Kidney glomerular epithelial cell (primary cell): ENCODE measurements around the gene CRELD2.

ENCODE experiments used
- DNase-seq: peaks from one replicate; lab custom pipeline; 2025; lab: John Stamatoyannopoulos, UW

The CRELD2 gene

DNA sequence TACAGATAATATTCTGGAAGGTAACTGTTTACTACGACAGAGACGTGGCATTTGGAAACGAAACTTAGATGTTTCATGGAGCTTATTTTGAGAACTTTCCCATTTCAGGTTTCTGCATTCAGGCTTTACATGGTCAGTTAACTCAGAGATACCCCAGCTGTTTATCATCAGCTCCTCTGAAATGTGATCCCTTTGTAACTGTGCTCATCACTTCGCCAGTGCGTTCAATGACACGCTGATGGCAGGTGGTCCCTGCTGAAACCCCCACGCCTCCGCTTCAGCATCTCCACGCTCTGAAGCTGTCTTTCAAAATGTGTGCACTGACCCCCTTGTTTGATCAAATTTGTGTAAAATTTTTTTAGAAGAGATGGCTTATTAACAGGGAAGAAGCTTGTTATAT, 30.7 kb upstream of the CRELD2 start:
- no peak for DNase-seq

DNA sequence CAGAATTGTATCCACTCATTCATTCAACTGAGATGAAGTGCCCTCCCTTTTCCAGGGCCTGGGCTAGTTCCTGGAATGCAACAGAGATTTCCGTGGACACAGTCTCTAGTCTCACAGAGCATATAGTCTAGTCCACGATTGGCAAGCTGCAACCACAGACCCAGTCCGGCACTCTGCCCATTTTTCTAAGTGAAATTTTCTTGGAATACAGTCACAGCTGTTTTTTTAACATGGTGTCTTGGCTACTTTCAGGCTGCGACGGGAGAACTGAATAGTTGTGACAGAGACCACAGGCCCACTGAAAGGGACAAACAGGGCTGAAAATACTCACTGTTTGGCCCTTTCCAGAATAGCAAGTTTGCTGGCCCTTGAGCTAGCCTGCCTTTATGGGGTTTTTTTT, 29.4 kb upstream of the CRELD2 start:
- DNase-seq = no peak

DNA sequence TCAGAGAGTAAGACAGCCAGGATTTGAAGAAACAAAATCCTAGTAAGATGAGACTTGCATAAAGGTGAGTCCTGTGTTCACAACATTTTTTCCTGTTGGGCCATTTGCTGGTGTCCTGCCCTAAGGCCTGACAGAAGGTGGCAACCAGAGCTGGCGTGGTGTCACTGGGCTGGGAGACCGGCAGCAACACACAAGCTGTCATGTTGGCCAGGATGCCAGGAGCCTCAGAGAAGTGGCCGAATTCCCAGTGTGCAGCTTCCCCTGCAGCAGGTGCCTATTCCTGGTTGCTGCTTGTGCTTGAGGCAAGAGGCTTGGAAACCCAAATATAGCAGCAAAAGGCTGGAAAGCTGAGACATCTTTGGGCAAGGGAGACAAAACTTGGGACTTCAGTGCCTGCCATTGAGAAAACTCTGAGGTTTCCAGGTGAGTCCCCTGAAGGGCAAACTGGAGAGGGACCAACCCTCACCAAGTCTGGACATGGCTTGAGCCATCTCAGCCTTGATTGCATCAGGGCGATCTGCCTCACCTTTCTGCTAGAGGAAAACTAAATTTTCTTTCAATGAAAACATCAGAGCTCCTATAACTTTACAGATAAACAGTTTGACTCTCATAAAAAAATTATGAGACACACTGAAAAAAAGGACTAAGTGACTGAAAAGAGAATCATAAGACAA, 26.1 kb upstream of the CRELD2 start:
- DNase-seq = no peak

DNA sequence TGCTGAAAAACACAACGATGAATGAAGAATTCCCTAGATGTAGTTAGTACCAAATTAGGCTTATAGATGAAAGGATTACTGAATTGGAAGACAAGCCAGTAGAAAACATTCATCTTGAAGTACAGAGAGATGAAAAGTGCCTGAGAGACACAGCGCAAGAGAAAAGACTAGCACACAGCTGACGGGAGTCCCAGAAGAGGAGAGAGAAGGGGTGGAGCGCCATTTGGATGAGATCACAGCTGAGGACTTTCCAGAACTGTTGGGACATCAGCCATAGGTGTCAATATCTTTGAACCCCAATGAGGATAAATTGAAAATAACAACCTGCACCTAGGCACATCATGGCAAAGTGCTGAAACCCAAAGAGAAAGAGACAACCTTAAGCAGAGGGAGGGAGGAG, 25.4 kb upstream of the CRELD2 start:
- no peak for DNase-seq

DNA sequence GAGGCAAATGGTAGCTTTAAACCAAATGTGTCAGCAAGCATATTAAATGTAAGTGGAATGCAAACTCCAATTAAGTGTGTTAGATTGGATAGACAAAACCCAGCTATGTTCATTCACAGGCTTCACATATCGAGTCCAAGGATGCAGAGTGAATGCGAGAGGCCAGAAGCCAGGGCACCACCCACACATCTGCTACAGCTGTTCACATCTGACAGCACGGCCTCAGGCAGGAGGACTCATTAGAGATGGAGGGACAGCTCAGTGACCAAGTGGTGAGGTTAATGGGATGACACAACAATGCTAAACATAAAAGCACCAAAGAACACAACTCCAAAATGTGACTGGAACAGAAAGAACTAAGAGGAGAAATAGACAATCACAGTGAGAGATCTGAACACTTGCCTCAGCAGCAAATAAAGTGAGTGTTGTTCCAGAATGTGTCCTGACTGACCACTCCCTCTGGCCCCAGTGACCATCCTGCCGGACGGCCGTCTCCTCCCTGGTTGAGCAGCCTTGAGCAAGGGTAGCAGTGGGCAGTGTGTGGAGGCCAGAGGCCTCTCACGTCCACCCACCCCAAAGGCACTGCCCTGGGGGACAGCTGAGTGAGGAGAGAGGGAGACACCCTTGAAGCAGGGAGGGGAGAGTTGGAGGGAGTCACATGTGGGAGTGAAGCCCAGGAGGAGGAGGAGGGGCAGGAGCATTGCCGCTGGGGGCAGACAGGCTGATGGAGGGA, 23.9 kb upstream of the CRELD2 start:
- DNase-seq = no peak

DNA sequence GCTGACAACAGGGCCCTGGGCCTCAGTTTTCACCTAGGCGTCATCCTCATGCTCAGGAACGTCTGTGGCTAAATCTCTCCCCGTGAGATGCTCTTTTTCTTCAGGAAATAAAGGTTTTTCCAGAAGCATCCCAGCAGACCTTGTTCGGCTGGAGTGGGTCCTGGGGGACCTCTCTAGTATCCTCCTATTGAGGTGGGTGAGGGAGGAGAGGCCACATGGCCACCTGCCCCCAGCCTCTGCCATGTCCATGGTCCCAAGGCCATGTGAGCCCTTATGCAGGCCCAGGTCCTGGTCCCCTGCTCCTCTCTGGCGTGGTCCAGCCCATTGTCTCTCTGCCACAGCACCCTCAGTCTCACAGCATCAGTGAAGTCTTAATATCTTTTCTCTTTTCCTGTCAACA, 22.2 kb upstream of the CRELD2 start:
- DNase-seq = no peak

DNA sequence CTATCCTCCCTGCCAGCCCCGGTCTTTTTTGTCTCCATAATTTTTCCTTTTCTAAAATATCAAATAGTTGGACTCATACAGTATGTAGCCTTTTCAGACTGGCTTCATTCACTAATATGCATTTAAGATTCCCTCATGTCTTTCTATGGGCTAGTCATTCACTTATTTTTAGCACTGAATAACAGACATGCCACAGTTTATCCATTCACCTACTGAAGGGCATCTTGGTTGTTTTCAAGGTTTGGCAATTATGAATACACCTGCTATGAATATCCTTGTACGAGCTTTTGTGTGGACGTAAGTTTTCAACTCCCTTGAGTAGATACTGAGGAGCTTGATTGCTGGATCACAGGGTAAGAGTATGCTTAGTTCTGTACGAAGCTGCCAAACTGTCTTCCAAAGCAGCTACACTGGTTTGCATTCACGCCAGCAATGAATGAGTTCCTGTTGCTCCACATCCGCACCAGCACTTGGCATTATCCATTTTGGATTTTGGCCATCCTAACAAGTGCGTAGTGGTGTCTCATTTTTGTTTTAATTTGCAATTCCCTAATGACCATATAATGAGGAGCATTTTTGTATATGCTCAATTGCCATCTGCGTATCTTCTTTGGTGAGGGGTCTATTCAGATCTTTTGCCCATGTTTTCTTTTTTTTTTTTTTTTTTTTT, 21.3 kb upstream of the CRELD2 start:
- no peak for DNase-seq

DNA sequence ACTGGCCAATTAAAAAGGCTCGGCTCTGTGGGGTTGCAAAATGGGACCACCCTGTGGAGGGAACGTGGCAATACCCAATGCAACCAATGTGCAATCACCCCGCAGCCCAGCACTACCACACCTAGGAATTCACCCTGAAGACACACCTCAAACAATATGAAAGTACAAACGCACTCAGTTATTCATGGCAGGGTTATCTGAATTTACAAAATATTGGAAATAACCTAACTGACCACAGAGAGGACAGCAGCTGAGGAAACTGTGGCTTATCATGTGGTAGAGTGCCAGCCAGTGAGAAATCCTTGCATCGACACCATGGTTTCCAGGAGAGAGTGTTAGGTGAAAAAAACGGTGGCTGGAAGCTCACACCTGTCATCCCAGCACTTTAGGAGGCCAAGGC, 18.9 kb upstream of the CRELD2 start:
- no peak for DNase-seq

DNA sequence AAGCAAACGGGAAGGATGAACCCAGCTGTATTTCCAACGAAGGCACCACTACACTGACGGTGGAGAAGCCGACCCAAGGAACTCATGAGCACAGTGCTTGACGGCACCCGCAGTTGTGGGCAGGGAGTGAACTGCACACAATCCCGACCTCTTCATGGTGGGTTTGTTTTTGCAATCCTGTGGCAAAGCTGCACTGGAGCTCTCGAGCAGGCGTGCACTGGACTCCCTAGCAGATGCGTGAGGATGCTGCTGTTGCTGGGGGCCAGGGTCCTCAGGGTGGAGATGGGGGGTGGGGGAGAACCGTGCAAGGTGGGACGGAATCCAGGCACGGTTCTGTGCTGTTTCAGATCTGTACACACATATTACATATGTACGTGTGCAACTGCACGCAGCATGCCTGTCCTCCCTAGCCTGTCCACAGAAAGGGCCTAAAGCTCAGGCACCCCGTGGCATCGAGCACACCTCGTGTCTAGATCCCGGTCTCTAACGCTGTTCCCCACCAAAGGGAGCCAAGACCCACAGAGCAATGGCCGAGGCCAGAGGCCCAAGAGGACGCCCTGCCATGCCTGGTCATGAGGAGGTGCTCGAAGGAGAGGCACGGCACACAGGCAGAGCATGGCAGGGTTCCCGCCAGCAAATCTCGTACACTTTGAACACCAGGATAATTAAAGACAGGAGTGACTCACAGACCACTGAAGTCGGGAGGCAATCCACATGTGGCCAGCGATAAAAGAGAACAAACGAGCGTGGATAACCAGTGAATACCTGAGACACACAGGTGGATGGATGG, 17.8 kb upstream of the CRELD2 start:
- DNase-seq = no peak

DNA sequence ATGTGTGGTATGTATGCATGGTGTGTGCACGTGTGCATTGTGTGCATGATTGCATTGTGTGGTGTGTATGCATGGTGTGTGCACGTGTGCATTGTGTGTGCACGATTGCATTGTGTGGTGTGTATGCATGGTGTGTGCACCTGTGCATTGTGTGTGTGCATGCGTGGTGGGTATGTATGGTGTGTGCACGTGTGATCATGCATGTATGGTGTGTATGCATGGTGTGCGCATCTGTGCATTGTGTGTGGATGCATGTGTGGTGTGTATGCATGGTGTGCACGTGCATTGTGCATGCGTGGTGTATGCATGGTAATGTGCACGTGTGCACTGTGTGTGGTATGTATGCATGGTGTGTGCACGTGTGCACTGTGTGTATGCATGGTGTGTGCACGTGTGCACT, 17.0 kb upstream of the CRELD2 start:
- no peak for DNase-seq

DNA sequence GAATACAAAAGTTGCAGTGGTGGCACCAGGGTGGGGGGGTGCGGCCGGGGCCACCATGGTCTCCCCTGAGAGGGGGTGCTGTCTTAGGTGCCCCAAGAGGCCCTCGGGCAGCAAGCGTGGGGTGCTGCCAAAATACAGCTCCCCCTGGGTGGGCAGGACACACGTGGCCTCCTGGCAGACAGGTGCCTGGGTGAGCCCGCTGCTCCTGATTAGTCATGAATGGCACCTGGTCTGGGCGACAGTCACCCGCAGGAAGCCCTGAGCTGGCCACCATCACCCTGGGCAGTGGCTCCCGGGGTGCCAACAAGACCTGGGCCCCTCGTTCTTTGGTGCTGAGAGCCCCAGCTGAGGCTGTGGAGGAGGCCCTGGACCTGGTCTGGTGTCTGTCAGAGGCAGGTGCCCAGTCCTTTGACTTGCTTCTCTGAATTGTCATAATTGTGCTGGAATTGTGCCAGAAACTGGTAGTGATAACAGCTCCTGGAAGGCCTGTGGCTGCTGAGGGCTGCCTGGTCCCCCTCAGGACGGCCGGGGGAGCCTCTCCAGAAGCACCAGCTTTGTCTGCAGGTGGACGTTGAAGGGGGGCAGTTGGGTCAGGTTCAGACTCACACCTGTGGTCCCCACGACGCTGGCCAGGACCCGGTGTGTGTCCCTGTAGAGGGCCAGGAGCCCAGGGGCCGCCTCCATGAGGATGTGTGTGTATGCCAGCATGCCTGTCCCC, 15.0 kb upstream of the CRELD2 start:
- DNase-seq = no peak

DNA sequence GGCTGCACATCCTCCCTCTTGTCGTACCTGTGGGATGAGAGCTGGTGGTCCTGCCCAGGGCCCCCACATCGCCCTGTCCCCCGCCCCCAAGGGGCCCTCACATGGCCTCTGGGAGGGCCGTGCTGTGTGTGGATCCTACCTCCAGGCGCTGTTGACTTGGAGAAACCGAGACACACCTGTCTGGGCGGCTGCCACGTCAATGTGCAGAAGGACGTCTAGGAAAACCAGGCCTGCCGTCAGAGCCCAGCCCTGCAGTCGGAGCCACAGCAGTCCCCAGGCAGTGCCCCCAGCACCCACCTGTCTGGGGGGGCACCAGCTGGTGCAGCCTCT, 14.4 kb upstream of the CRELD2 start:
- no peak for DNase-seq

DNA sequence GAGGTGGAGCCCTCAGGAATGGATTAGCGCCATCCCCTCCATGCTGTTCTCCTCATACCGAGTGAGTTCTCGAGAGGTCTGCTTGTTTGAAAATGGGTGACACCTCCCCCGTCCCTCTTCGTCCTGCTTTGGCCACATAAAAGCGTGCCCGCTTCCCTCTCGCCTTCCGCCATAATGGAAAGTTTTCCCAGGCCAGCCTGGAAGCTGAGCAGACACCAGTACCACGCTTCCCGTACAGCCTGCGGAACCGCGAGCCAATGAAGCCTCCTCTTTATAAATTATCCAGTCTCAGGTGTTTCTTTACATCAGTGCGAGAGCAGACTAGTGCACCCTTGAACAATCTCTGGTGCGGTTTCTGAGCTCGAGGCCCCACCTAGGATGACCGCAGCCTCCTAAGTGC, 13.0 kb upstream of the CRELD2 start:
- no peak for DNase-seq

DNA sequence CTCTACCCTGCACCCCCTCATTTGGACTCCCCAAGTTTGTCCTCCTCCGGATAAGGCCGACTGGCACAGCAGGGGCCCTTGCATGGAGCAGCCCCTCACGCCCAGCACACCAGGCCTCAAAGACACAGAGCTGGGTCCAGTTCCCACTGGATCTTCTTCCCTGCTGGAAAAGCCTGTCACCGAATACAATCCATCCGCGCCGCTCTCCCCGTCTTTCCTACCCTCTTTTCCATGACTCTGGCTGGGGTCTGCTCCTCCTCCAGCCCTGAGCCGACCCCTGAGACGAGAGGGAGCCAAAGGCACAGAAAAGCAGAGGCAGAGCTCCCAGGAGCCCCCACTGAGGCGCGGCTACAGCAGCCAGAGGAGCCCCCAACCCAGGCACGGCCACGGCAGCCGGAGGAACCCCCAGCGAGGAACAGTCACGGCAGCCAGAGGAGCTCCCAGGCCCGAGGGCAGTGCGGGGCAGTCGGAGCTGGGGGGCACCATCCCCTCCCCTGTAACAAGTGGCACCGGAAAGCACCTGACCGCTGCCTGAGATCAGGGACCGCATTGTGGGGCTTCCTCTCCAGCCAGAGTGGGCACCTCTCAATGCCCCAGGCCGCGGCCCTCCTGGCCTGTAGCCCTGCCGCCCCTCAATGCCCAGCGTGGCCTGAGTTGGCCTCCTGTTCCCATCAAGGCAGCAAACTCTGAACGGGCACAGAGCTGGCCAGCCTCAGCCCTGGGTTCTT, 12.2 kb upstream of the CRELD2 start:
- no peak for DNase-seq

DNA sequence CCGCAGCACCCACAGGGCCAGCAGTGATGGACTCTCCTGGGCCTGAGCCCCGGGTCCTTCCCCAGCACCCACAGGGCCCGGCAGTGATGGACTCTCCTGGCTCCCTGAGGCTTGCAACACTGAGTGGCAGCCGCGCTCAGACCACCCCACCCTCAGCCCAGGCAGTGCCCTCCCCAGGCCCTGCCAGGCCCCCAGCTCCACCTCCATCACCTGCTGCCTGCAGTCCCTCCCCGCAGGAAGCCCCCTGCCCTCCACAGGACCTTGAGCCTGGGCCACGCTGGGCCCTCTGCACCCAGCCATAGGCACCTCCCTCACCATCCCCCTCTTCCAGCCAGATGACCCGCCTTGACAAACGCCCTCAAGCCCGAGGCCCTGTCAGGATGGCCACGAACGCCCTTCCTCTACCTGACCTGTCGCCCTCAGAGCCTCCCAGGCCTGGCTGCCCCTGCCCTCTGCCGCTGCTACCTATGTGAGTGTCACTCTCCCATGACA, 11.6 kb upstream of the CRELD2 start:
- DNase-seq = no peak

DNA sequence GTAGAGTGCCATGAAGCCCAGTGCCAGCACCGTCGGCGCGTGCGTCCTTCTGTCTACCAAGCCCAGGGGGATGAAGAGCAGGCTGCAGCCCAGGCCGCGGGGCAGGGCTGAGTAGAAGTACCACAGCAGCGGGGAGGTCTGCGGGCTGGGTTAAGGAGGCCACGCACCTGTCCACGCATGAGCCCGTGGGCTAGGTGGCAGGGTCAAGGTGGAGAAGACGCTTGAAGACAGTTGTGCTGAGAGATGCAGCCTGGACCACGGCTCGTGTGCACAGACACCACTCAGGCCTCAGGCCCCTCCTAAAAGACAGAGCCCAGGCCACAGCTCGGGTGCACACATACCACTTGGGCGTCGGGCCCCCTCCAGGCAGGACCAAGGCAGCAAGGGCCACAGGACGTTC, 10.6 kb upstream of the CRELD2 start:
- no peak for DNase-seq

DNA sequence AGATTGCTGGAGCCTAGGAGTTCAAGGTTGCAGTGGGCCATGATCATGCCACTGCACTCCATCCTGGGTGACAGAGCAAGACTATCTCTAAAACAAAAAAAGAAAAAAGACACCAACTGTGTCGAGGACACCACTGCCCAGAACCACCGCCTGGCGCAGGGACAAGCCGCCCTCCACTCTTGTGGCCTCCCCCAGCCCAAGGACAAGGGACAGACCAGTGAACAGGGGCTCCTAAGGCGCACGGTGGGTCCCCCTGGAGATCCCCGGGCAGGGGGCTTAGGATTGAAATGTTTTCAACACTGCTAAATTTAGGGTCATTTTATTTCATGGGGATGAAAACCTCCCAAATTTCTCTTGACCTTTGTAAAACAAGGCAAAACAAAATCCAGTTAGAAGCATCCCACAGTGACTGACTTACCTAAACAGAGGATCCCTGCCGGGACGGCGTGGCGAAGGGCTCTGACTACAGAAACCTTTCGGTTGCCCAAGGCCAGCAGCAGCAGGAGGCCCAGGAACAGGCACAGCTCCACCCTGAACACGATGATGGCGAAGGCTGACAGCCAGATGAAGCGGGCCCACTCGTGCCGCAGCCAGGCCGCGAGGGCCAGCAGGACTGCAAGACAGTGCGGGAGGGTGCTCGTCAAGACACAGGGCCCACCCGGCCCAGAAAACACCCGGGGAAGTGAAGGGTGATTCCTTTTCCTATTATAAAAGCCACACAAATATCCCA, 8.8 kb upstream of the CRELD2 start:
- DNase-seq = no peak

DNA sequence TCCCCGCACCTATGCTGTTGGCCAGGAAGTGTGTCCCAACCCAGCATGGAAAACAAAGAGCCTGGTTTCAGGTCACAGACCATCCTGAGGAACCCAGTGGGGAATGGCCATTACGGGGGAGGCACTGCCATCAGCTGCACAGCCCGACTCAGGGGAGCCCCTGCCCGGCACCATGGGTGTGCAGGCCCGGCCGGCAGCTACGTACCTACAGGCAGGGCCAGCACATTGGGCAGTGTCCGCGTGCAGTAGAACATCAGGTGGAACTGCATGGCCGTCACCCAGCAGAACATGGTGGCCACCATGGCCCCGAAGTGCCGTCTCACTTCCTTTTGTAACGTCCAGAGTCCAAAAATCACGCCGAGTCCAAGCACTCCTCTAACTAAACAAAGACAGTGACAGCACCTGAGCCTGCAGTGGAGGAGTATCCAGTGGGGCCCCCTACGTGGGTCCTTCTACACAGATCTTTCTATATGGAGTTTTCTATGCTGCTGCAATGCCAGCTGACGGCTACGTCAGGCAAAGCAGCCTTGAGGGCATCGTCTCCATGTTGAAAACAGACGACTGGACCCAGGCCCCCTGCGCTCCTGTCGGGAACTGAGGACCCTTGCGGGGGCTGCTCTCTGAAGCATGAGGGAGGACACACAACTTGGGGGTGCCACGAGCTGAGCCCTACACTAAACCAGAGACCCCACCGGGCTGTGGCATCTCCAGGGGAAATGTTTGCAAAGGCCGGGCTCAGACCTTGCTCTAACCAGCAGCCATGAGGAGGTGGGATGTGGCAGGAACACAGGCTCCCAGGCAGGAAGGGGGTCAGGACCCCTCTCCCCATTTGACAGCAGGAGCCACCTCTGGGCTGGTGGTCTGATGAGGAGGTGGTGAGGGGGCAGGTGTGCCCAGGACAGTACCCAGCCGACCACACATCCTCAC, 7.9 kb upstream of the CRELD2 start:
- DNase-seq = no peak

DNA sequence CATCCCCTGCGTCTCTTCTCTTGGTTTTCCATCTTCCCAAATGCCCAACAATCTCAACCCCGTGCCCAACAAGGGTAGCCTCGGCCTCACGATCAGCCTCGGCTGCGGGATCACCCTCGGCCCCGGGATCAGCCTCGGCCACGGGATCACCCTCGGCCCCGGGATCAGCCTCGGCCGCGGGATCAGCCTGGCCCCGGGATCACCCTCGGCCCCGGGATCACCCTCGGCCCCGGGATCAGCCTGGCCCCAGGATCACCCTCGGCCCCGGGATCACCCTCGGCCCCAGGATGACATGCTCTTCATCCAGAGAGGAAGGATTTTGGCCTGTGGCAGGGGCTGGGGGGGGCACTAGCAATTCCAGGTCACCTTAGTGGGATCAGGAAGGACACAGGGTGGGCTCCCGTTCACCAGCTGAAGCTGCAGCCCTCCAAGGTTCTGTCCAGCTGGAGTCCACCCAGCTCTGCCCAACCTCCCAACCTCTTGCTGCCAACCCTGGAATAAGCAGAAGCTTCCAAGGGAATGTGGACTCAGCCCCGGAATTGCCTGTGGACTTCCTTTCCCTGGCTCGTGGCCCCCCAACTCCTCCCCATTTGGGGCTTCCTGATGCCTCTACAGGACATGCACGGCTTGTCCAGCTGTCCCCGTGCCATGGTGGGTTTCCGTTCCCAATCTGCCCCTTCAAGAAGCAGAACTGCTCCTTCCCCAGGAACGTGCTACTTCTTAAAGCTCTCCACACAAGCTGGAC, 6.4 kb upstream of the CRELD2 start:
- no peak for DNase-seq
